Right kidney (tissue), 9 donors: Measurements from ENCODE around the gene PIERCE2.
"Not testable (repeated sequence)": the region's sequence is repeated elsewhere in the genome, so short reads cannot be mapped to it uniquely, and the experiment has no call there.

Source experiments
- DNase-seq: peaks from one replicate; pipeline ENCODE4 v3.0.0-alpha.2; 2016
- long read RNA-seq, 8 donors: transcript quantifications; one replicate each; lab custom pipeline, GENCODE V29; 2026

The PIERCE2 gene
- long read RNA-seq, donor 1, transcript C15orf65-201 (2 exons, 729 nt) = major isoform, 8 of 8 reads
- long read RNA-seq, donor 1, partial matches to known transcripts = 0 of 8 reads
- long read RNA-seq, donor 1, other reads (novel, unspliced or antisense) = 0 of 8 reads
- long read RNA-seq, donor 2, transcript C15orf65-201 (2 exons, 729 nt) = major isoform, 8 of 8 reads
- long read RNA-seq, donor 2, partial matches to known transcripts = 0 of 8 reads
- long read RNA-seq, donor 2, other reads (novel, unspliced or antisense) = 0 of 8 reads
- long read RNA-seq, donor 3, partial matches to known transcripts = 0 of 2 reads
- long read RNA-seq, donor 3, other reads (novel, unspliced or antisense) = 0 of 2 reads
- long read RNA-seq, donor 4, transcript C15orf65-201 (2 exons, 729 nt) = major isoform, 10 of 10 reads
- long read RNA-seq, donor 4, partial matches to known transcripts = 0 of 10 reads
- long read RNA-seq, donor 4, other reads (novel, unspliced or antisense) = 0 of 10 reads
- long read RNA-seq, donor 5, transcript C15orf65-201 (2 exons, 729 nt) = major isoform, 8 of 8 reads
- long read RNA-seq, donor 5, partial matches to known transcripts = 0 of 8 reads
- long read RNA-seq, donor 5, other reads (novel, unspliced or antisense) = 0 of 8 reads
- long read RNA-seq, donor 6, transcript C15orf65-201 (2 exons, 729 nt) = major isoform, 6 of 6 reads
- long read RNA-seq, donor 6, partial matches to known transcripts = 0 of 6 reads
- long read RNA-seq, donor 6, other reads (novel, unspliced or antisense) = 0 of 6 reads
- long read RNA-seq, donor 7 = 0 reads
- long read RNA-seq, donor 8, transcript C15orf65-201 (2 exons, 729 nt) = major isoform, 5 of 5 reads
- long read RNA-seq, donor 8, partial matches to known transcripts = 0 of 5 reads
- long read RNA-seq, donor 8, other reads (novel, unspliced or antisense) = 0 of 5 reads

- peak; percentile 98 for DNase-seq
Observed at GRCh38 chr15:55408012-55408928, at the start of gene PIERCE2, which contains the start of gene CCPG1. TSS of gene PIERCE2 (plus strand) at chr15:55408495. CDS start at chr15:55408769, 274 bp downstream. TSS of gene CCPG1 (minus strand) at chr15:55408359. CDS start at chr15:55389424, 18,935 bp downstream.

GRCh38 chr15:55360256-55360655, 48.0 kb upstream of the PIERCE2 start:
- DNase-seq = no peak

GRCh38 chr15:55361048-55361447, 47.2 kb upstream of the PIERCE2 start:
- no peak for DNase-seq

GRCh38 chr15:55362641-55363040, 45.7 kb upstream of the PIERCE2 start:
- DNase-seq = no peak

GRCh38 chr15:55366981-55367380, 41.3 kb upstream of the PIERCE2 start:
- DNase-seq = no peak

GRCh38 chr15:55372701-55373440, 35.4 kb upstream of the PIERCE2 start:
- DNase-seq = no peak

- DNase-seq = no peak
Observed at GRCh38 chr15:55379095-55379494, 29.2 kb upstream of the PIERCE2 start.

- no peak for DNase-seq
Observed at GRCh38 chr15:55381595-55381994, 26.7 kb upstream of the PIERCE2 start.

GRCh38 chr15:55383687-55384086, 24.6 kb upstream of the PIERCE2 start:
- no peak for DNase-seq

- DNase-seq = no peak
Observed at GRCh38 chr15:55387027-55387426, 21.3 kb upstream of the PIERCE2 start.

- no peak for DNase-seq
Observed at GRCh38 chr15:55389264-55389607, 19.1 kb upstream of the PIERCE2 start.

- DNase-seq = no peak
Observed at GRCh38 chr15:55394694-55395093, 13.6 kb upstream of the PIERCE2 start.

GRCh38 chr15:55398243-55398642, 10.1 kb upstream of the PIERCE2 start:
- no peak for DNase-seq

- DNase-seq = not testable (repeated sequence)
Observed at GRCh38 chr15:55400050-55400449, 8.2 kb upstream of the PIERCE2 start.

GRCh38 chr15:55401786-55402246, 6.5 kb upstream of the PIERCE2 start:
- no peak for DNase-seq

- no peak for DNase-seq
Observed at GRCh38 chr15:55402707-55403106, 5.6 kb upstream of the PIERCE2 start.

GRCh38 chr15:55403531-55403930, 4.8 kb upstream of the PIERCE2 start:
- DNase-seq = no peak

GRCh38 chr15:55407498-55408011, 740 bp upstream of the PIERCE2 start:
- no peak for DNase-seq

- DNase-seq = not testable (repeated sequence)
Observed at GRCh38 chr15:55408976-55409375, 681 bp downstream of the PIERCE2 start.

GRCh38 chr15:55417678-55418077, 9.4 kb downstream of the PIERCE2 start:
- not testable (repeated sequence) for DNase-seq
